Activated CD4-positive, alpha-beta T cell treated with anti-CD3 and anti-CD28 coated beads, Interleukin-2, Interleukin-4, amounts not matched to agents 100 ng/mL and 50 ng/mL, durations not matched to agents 16 hours and 8 hours (primary cell): ENCODE data around the gene AKR1C2.
"Not testable (repeated sequence)": the region's sequence is repeated elsewhere in the genome, so short reads cannot be mapped to it uniquely, and the experiment has no call there.

Experiments used
- DNase-seq: peaks from one replicate; pipeline ENCODE4 v3.0.0-alpha.2; 2020; ENCODE audit warnings: low spot score

Gene AKR1C2

GRCh38 chr10:5023177-5023805 is 19.6 kb upstream of the AKR1C2 start:
- no peak for DNase-seq

GRCh38 chr10:5021624-5022290 is 18.1 kb upstream of the AKR1C2 start:
- DNase-seq: not testable (repeated sequence)

- DNase-seq: not testable (repeated sequence)
These were observed 16.3 kb upstream of the AKR1C2 start for GRCh38 chr10:5019770-5020612.

- not testable (repeated sequence) for DNase-seq
These were observed 15.1 kb upstream of the AKR1C2 start for GRCh38 chr10:5018671-5019277.

- DNase-seq: no peak
These were observed 14.5 kb upstream of the AKR1C2 start for GRCh38 chr10:5018134-5018533.

GRCh38 chr10:5014936-5015335 is 11.3 kb upstream of the AKR1C2 start:
- peak; percentile 3 for DNase-seq

- DNase-seq: not testable (repeated sequence)
These were observed 10.7 kb upstream of the AKR1C2 start for GRCh38 chr10:5014200-5014910.

- no peak for DNase-seq
These were observed 9.7 kb upstream of the AKR1C2 start for GRCh38 chr10:5013385-5013784.

- no peak for DNase-seq
These were observed 8.9 kb upstream of the AKR1C2 start for GRCh38 chr10:5012595-5012994.

GRCh38 chr10:5011392-5011791 is 7.7 kb upstream of the AKR1C2 start:
- DNase-seq: not testable (repeated sequence)

GRCh38 chr10:5010043-5010442 is 6.4 kb upstream of the AKR1C2 start:
- DNase-seq: not testable (repeated sequence)

GRCh38 chr10:5008857-5009548 is 5.3 kb upstream of the AKR1C2 start:
- not testable (repeated sequence) for DNase-seq

GRCh38 chr10:5004501-5004900 is 844 bp upstream of the AKR1C2 start:
- DNase-seq: not testable (repeated sequence)

GRCh38 chr10:5004030-5004385 is 351 bp upstream of the AKR1C2 start:
- DNase-seq: not testable (repeated sequence)

GRCh38 chr10:5002013-5002727 is 1.5 kb downstream of the AKR1C2 start:
- no peak for DNase-seq

- no peak for DNase-seq
These were observed 5.0 kb downstream of the AKR1C2 start for GRCh38 chr10:4998671-4999070.

GRCh38 chr10:4994260-4994659 is 9.4 kb downstream of the AKR1C2 start:
- not testable (repeated sequence) for DNase-seq

- not testable (repeated sequence) for DNase-seq
These were observed 11.1 kb downstream of the AKR1C2 start for GRCh38 chr10:4992564-4992963.

GRCh38 chr10:4991463-4991862 is 12.2 kb downstream of the AKR1C2 start:
- DNase-seq: not testable (repeated sequence)

- DNase-seq: no peak
These were observed 13.4 kb downstream of the AKR1C2 start for GRCh38 chr10:4990217-4990616.
